GM21526 (cell line): ENCODE data around the gene TLCD2.
A peak's percentile ranks its signal among the peaks of the same experiment; 100 is the strongest.
"Not testable (repeated sequence)": the region's sequence is repeated elsewhere in the genome, so short reads cannot be mapped to it uniquely, and the experiment has no call there.

Experiments
- ATAC-seq: cut with Tn5 transposase; IDR thresholded peaks from one replicate; pipeline ENCODE4 v1.9.1; 2021; ENCODE audit warnings: moderate library complexity; ENCODE audit not compliant: unreplicated experiment, low FRiP score

The TLCD2 gene

DNA sequence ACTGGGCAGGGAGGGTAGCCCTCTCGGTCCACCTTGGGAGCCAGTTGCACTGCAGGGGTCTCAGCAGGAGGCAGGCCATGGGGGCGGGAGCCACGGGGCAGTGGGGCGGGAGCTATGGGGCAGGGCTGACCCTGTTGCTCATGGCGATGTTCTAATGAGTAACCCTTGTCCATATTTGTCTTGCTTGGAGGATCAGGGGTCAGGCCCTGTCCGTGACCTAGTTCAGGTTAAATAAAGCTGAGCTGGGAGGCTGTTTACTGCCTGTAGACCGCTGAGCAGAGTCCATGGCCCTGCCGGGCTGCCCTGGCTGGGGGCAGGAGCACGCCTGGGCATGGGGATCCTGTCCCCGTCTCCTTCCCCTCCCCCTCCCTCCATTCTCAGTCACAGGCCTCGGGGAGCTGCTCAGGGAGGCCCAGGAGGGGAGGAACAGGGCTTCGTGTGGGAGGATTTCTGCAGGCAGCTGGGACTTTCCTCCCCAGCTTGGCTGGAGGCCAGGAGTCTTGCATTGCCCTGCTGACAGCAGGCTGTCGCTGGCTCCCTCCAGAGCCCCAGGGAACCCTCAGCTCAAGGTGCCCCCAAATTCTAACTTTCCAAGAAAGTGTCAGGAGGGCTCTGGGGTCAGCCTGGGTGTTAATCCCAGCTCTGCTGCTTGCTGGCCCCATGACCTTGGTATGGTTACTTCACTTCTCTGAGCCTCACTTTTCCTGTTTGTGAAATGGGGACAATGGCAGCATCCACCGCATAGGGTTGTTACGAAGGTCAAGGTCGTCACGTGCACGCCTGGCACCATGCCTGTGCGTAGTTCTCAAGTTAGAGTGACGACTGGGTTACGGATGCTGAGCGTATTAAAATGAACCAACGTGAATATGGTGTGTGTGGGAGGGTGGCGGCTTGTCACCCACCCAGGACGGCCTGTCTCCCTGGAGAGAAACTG, 26.4 kb upstream of the TLCD2 start:
- no peak for ATAC-seq

DNA sequence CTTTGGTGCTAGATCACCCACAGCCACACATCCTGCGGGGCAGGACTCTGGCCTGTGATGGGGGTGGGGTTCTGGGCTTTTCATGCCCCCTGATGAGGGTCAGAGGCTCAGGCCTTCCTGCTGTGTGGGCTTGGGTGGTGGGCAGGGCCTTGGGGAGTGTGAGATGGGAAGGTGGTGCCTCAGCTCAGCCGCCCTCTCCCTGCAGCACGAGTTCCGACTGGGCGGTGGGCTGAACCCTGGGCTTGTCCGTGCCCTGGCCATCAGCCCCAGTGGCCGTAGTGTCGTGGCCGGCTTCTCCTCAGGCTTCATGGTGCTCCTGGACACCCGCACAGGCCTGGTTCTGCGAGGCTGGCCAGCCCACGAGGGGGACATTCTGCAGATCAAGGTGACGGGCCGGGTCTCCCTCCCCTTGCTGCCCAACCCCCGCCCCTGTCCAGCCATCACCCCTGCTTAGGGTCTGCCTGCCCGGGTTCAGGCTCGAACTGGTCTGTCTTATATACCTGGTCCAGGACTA, 25.7 kb upstream of the TLCD2 start:
- no peak for ATAC-seq

DNA sequence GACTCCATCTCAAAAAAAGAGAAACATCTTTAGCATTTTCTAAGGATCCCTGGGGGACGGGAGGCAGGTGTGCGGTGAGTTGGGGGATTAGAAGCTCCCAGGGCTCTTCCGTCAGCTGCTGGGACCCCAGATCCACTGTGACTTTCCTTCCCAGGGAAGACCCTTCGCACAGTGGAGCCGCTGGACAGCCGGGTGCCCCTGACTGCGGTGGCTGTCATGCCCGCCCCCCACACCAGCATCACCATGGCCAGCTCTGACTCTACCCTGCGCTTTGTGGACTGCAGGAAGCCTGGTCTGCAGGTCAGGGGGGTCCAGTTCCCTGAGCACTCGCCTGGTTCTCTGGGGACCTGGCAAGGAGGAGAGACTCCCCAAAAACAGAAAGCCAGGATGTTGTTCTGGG, 25.2 kb upstream of the TLCD2 start:
- no peak for ATAC-seq

DNA sequence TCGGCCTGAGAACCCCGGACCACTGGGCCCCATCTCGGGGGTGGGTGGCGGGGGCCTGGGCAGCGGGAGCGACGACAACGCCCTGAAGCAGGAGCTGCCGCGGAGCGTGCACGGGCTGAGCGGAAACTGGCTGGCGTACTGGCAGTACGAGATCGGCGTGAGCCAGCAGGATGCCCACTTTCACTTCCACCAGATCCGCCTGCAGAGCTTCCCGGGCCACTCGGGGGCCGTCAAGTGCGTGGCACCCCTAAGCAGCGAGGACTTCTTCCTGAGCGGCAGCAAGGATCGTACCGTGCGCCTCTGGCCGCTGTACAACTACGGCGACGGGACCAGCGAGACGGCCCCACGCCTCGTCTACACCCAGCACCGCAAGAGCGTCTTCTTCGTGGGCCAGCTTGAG, 23.6 kb upstream of the TLCD2 start:
- ATAC-seq: no peak

DNA sequence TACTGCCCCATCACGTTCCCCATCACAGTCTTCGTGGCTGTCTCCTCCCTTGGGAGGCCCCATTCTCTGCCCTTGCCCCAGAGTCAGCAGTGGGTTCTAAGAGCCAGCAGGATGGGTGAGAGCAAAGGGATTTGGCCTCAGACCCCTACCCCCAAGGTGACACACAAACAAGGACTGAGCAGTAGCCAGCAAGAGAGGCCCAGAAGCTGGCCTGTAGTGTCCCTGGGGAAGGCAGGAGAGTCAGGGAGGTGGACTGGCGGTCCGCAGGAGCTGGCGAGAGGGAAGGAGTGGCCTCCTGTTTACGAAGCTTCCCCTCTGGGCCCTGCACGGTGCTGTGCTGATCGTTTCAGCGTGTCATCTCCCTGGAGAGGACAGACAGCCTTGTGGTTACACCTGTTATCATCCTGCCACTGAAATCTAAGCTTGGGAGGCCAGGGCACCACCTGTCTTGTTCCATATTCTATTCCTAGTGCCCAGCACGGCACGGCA, 22.7 kb upstream of the TLCD2 start:
- ATAC-seq: no peak

DNA sequence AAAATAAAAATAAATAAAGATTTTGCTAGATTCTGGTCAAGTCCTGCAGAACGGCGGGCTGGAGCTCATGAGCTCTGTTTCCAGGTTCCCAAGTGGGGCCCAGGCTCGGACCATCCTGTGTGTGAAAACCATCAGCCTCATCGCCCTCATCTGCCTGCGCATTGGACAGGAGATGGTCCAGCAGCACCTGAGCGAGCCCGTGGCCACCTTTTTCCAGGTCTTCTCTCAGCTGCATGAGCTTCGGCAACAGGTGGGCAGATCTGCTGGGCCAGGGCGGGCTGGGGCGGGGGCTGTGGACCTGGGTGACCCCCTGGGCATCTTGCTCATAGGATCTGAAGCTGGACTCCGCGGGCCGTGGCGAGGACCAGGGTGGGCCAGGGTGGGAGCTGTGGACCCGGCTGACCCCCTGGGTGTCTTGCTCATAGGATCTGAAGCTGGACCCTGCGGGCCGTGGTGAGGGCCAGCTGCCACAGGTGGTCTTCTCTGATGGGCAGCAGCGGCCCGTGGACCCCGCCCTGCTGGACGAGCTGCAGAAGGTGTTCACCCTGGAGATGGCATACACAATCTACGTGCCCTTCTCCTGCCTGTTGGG, 22.2 kb upstream of the TLCD2 start:
- ATAC-seq: no peak

DNA sequence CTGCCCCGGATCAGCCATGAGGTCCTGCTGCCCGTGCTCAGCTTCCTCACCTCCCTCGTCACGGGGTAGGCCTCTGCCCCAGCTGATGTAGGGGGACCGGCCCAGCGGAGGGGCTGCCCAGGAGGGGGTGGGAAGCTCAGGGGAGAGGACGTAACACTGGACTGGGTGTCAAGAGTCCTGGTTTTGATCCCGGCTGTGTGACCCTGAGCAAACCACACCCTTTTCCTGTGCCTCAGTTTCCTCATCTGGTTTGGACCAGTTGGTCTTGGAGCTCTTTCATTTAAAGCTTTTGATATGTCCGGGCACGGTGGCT, 21.0 kb upstream of the TLCD2 start:
- no peak for ATAC-seq

DNA sequence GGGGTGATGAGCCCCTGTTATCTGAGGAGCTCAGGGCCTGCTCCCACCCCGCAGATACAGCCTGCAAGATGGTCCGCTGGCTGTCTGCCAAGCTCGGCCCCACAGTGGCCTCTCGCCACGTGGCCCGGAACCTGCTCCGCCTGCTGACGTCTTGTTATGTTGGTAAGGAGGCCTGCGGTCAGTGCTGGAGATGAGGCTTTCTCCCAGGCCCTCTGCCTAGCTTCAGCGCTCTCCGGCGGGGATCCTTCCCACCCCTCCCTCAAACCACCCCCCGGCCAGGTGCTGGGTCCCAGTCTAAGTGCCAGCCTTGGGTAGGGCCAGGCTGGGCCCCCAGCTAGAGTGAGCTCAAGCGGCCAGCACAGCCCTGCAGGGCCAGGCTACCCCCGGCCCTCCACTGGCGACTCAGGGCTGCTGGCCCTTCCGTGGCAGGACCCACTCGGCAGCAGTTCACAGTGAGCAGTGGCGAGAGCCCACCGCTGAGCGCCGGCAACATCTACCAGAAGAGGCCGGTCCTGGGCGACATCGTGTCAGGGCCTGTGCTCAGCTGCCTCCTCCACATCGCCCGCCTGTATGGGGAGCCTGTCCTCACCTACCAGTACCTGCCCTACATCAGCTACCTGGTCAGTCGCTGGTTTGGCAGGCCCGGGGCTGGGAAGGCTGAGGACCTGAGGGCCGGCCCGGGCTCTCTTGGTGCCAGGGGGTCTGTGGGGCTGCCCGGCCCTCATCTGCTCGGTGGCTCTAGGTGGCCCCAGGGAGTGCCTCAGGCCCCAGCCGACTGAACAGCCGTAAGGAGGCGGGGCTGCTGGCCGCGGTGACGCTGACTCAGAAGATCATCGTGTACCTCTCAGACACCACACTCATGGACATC, 20.4 kb upstream of the TLCD2 start:
- no peak for ATAC-seq

DNA sequence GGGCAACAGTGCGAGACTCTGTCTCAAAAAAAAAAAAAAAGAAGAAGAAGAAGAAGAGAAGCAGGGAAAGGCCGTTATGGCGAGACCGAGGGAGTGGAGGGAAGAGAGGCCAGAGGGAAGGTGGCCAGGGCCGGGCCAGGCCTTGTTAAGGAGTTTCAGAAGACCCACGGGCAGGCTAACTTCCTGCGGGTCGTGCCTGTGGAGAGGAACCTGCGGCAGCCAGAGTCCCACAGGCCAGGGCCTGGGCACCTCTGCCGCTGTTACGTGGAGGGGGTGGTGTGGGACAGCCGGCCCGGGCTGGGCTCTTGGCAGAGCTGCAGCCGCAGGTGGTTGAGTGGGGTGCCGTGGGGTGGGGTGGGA, 19.8 kb upstream of the TLCD2 start:
- ATAC-seq: no peak

DNA sequence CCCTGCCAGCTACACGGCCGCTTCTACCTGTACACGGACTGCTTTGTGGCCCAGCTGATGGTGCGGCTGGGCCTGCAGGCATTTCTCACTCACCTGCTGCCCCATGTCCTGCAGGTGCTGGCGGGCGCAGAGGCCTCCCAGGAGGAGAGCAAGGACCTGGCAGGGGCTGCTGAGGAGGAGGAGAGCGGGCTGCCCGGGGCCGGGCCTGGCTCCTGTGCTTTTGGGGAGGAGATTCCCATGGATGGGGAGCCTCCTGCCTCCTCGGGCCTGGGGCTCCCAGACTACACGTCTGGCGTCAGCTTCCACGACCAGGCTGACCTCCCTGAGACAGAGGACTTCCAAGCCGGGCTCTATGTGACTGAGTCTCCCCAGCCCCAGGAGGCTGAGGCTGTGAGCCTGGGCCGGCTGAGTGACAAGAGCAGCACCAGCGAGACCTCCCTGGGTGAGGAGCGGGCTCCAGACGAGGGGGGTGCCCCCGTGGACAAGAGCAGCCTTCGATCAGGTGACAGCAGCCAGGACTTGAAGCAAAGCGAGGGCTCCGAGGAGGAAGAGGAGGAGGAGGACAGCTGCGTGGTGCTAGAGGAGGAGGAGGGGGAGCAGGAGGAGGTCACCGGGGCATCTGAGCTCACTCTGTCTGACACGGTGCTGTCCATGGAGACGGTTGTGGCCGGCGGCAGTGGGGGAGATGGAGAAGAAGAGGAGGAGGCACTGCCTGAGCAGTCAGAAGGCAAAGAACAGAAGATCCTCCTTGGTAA, 17.9 kb upstream of the TLCD2 start:
- no peak for ATAC-seq

DNA sequence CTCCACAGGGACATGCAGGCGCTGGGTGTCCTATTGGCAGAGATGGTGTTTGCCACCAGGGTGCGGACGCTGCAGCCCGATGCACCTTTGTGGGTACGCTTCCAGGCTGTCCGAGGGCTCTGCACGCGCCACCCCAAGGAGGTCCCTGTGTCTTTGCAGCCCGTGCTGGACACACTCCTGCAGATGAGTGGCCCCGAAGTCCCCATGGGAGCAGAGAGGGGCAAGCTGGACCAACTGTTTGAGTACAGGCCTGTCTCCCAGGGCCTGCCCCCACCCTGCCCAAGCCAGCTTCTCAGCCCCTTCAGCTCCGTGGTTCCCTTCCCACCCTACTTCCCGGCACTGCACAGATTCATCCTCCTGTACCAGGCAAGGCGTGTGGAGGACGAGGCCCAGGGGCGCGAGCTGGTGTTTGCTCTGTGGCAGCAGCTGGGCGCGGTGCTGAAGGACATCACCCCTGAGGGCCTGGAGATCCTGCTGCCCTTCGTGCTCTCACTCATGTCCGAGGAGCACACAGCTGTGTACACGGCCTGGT, 17.1 kb upstream of the TLCD2 start:
- ATAC-seq: no peak

DNA sequence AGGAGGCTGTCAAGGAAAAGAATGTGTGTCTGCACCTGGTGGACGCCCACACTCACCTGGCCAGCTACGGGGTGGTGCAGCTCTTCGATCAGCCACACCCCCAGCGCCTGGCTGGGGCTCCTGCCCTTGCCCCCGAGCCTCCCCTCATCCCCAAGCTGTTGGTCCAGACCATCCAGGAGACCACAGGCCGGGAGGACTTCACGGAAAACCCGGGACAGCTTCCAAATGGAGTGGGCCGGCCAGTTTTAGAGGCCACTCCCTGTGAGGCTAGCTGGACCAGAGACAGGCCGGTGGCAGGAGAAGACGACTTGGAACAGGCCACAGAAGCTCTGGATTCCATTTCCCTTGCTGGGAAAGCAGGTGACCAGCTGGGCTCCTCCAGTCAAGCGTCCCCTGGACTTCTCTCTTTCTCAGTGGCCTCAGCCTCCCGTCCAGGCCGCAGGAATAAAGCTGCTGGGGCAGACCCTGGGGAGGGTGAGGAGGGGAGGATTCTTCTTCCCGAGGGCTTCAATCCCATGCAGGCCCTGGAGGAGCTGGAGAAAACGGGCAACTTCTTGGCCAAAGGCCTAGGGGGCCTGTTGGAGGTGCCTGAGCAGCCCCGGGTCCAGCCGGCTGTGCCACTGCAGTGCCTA, 16.6 kb upstream of the TLCD2 start:
- ATAC-seq: no peak

DNA sequence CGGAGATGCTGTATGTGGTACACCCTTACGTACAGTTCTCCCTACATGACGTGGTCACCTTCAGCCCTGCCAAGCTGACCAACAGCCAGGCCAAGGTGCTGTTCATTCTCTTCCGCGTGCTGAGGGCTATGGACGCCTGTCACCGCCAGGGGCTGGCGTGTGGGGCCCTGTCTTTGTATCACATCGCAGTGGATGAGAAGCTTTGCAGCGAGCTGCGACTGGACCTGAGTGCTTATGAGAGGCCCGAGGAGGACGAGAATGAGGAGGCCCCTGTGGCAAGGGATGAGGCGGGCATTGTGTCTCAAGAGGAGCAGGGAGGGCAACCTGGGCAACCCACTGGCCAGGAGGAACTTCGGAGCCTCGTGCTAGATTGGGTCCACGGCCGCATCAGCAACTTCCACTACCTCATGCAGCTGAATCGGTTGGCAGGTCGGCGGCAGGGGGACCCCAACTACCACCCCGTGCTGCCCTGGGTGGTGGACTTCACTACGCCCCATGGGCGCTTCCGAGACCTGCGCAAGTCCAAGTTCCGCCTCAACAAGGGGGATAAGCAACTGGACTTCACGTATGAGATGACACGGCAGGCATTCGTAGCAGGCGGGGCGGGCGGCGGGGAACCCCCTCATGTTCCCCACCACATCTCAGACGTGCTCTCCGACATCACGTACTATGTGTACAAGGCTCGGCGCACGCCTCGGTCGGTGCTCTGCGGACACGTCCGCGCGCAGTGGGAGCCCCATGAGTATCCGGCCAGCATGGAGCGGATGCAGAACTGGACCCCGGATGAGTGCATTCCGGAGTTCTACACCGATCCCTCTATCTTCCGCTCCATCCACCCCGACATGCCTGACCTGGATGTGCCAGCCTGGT, 15.7 kb upstream of the TLCD2 start:
- no peak for ATAC-seq

DNA sequence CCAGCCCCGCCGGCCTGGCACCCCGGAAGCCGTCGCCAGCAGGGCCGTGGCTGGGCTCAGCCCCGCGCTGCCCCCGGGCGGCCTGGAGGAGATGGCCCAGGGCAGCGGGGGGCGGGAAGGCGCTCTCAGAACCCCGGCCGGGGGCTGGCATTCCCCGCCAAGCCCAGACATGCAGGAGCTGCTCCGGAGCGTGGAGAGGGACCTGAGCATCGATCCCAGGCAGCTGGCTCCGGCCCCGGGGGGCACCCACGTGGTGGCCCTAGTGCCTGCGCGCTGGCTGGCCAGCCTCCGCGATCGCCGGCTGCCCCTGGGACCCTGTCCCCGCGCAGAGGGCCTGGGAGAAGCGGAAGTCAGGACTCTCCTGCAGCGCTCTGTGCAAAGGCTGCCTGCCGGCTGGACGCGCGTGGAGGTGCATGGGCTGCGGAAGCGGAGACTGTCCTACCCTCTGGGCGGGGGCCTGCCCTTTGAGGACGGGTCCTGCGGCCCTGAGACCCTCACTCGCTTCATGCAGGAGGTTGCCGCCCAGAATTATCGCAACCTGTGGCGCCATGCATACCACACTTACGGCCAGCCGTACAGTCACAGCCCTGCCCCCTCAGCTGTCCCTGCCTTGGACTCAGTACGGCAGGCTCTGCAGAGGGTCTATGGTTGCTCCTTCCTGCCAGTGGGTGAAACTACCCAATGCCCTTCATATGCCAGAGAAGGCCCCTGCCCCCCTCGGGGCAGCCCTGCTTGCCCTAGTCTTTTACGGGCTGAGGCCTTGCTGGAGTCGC, 14.9 kb upstream of the TLCD2 start:
- ATAC-seq: no peak

DNA sequence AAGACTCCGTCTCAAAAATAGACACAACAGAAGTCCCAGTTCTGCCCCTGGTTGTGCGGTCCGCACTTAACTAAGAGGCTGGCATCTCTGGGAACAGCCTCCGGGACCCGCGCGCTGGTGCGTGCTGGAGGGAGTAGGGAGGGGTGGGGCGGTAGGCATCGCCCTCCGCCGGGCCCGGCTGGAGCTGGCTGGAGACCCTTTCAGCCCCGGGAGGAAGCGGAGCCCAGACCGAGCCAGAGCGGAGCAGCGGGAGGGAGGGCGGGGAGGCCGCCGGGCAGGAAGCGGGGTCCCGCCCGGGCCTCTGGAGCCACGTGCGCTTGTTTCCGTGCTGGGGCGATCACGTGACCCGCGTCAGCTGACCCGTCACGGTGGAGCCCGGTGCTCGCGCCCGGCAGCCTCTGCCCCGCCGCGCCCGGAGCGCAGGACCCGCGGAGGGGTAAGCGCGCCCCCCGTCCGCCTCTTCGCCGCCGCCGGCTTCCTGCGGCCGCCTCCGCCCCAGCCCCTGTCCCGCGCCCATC, 14.2 kb upstream of the TLCD2 start, which contains the start of gene WDR81:
WDR81 (plus strand) TSS at position 354 of the 518 bp plus-strand sequence. CDS start 256 bp downstream, outside the sequence.
- ATAC-seq: peak; percentile 39

DNA sequence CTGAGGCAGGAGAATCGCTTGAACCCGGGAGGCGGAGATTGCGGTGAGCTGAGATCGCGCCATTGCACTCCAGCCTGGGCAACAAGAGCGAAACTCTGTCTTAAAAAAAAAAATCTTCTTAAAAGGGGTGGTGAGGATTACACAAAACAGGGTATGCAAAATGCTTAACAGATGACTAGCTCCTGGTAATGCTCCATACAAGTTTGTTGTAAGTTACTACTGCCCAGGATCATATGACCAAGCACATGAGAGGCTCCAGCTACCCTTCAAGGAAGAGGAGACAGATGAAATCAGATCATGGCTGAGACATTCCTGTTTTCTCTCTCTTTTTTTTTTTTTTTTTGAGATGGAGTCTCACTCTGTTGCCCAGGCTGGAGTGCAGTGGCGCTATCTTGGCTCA, 11.8 kb upstream of the TLCD2 start:
- ATAC-seq: not testable (repeated sequence)

DNA sequence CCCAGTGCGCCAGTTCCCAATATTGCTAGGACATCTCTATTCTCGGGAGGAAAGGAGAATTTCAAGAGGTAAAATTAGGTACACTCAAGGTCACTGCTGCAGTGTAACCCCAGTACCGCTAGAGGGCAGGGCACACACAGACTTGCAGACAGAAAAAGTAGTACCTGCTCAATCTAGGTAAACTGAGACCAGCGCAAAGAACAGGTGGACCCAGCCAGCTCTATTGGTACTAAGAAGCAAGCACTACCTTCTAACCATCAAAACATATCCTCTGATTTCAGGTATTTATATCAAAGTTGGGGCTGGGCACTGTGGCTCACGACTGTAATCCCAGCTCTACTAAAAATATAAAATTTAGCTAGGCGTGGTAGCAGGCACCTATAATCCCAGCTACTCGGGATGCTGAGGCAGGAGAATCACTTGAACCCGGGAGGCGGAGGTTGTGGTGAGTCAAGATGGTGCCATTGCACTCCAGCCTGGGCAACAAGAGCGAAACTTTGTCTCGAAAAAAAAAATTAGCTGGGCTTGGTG, 10.7 kb upstream of the TLCD2 start:
- no peak for ATAC-seq
